Nephron (organoid): ENCODE measurements around the gene NTRK1.

Experiments used
- H3K27ac Mint-ChIP-seq, 3 experiments: 2 replicates each; pipeline ENCODE4 v1.8.0; 2020; ENCODE audit warnings: mixed read lengths in 3 of 3, mild to moderate bottlenecking in 2 of 3, moderate library complexity in 1 of 3
- H3K27me3 Mint-ChIP-seq: 2 replicates; pipeline ENCODE4 v1.8.0; 2021; ENCODE audit warnings: low read depth, mild to moderate bottlenecking, moderate library complexity, mixed read lengths
- H3K36me3 Mint-ChIP-seq: 2 replicates; pipeline ENCODE4 v1.8.0; 2020; ENCODE audit warnings: low read depth, mixed read lengths
- H3K4me1 Mint-ChIP-seq: 2 replicates; pipeline ENCODE4 v1.8.0; 2020; ENCODE audit warnings: mixed read lengths
- H3K4me3 Mint-ChIP-seq, 3 experiments: 2 replicates each; pipeline ENCODE4 v1.8.0; 2020; ENCODE audit warnings: mild to moderate bottlenecking in 3 of 3, mixed read lengths in 3 of 3, moderate library complexity in 2 of 3
- H3K9me3 Mint-ChIP-seq: 2 replicates; pipeline ENCODE4 v1.8.0; 2020; ENCODE audit warnings: mixed read lengths
- TF ChIP-seq, protein P1 (sequence below), 3 experiments: fragments of 200-600 bp; sonication (generic); IDR thresholded peaks; one replicate each; pipeline ENCODE4 v1.5.0; 2021; ENCODE audit warnings: antibody characterized with exemption in 3 of 3; ENCODE audit not compliant: unreplicated experiment in 3 of 3

The NTRK1 gene

DNA sequence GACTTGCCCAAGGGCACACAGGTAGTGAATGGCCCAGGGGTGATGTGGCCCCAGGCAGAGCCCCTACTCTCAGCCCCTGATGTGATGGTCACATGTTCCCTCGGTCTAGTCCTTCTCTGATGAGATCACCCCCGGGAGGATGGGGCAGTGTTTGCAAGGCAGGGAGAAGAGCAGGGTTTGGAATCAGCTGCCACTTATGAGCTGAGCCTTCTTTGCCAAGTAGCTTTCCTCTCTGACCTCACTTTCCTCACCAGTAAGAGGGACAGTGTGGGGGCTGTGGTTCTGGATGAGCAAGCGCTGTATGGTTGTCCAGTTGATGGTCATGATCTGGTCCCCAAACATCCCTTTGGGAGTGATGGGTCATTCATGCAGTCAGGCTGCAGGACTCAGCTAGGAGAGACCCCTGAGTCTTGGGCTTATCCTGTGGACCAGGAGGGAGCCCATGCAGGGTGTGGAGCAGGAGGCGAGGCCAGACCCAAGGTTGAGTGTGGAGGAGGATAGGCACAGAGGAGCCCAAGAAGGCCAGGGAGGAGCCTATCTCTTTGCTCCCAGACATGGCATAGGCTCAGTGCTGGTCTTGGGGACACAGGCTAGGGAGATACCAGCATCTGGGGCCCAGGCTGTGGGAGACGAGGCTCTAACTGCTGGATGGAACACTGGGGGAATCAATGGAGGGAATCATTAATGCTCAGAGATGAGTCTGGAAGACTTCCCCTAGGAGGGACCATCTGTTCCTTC, 16.9 kb downstream of the NTRK1 start:
- Mint-ChIP-seq H3K4me1 (peaks cover 35% of the 10 kb centered on the region), H3K9me3 (no peaks in the 10 kb centered on the region), H3K27ac (peak overlapping the region in 1 of 3 experiments; percentile 44), H3K27me3 (peaks cover 42% of the 10 kb centered on the region), H3K4me3 (no peak overlapping the region), H3K36me3 (no peaks in the 10 kb centered on the region)
- TF ChIP-seq, protein P1, sequence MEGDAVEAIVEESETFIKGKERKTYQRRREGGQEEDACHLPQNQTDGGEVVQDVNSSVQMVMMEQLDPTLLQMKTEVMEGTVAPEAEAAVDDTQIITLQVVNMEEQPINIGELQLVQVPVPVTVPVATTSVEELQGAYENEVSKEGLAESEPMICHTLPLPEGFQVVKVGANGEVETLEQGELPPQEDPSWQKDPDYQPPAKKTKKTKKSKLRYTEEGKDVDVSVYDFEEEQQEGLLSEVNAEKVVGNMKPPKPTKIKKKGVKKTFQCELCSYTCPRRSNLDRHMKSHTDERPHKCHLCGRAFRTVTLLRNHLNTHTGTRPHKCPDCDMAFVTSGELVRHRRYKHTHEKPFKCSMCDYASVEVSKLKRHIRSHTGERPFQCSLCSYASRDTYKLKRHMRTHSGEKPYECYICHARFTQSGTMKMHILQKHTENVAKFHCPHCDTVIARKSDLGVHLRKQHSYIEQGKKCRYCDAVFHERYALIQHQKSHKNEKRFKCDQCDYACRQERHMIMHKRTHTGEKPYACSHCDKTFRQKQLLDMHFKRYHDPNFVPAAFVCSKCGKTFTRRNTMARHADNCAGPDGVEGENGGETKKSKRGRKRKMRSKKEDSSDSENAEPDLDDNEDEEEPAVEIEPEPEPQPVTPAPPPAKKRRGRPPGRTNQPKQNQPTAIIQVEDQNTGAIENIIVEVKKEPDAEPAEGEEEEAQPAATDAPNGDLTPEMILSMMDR (IDR thresholded peaks at IDR 0.05; ENCODE audit: unreplicated experiment in 3 of 3): no peak

DNA sequence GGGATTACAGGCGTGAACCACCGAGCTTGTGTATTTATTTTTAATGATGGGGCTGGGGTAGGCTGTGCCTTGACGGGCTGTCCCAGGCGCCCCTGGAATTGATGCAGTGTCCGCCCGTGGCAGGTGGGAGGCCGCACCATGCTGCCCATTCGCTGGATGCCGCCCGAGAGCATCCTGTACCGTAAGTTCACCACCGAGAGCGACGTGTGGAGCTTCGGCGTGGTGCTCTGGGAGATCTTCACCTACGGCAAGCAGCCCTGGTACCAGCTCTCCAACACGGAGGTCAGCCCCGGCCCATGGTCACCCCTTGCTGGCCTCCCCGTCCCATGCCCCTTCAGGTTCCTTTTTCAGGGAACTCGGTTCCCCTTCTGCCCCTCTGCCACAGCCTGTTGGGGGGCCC, 19.2 kb downstream of the NTRK1 start:
- H3K36me3 Mint-ChIP-seq: no peaks in the 10 kb centered on the region
- H3K27me3 Mint-ChIP-seq: peaks cover 55% of the 10 kb centered on the region
- peaks cover 33% of the 10 kb centered on the region for H3K4me1 Mint-ChIP-seq
- H3K4me3 Mint-ChIP-seq: no peak overlapping the region
- no peaks in the 10 kb centered on the region for H3K9me3 Mint-ChIP-seq
- TF ChIP-seq, protein P1 (IDR thresholded peaks at IDR 0.05; ENCODE audit: unreplicated experiment in 3 of 3): no peak
- no peak overlapping the region for H3K27ac Mint-ChIP-seq

DNA sequence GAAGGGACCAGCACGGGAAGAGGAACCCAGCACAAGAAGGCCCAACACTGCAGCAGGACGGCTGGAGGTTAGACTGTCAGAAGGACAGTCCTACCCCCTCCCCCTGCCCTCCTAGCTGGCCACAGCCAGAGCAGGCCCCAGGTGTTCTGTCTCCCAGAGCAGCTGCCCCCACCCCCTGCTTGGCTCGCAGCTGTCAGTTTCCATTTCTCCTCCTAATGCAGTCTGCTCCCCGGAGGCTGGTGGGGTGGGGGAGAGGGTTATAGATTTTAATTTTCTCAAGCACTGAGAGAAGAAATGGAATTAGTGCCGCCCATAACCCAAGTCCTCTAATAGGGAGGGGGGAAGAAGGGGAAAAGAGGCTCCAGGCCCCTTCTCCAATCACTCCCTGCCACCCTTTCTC, 19.8 kb downstream of the NTRK1 start:
- TF ChIP-seq, protein P1 (IDR thresholded peaks at IDR 0.05; ENCODE audit: unreplicated experiment in 3 of 3): no peak
- peaks cover 35% of the 10 kb centered on the region for H3K4me1 Mint-ChIP-seq
- H3K9me3 Mint-ChIP-seq: no peaks in the 10 kb centered on the region
- H3K4me3 Mint-ChIP-seq: no peak overlapping the region
- H3K27me3 Mint-ChIP-seq: peaks cover 53% of the 10 kb centered on the region
- no peak overlapping the region for H3K27ac Mint-ChIP-seq
- no peaks in the 10 kb centered on the region for H3K36me3 Mint-ChIP-seq

DNA sequence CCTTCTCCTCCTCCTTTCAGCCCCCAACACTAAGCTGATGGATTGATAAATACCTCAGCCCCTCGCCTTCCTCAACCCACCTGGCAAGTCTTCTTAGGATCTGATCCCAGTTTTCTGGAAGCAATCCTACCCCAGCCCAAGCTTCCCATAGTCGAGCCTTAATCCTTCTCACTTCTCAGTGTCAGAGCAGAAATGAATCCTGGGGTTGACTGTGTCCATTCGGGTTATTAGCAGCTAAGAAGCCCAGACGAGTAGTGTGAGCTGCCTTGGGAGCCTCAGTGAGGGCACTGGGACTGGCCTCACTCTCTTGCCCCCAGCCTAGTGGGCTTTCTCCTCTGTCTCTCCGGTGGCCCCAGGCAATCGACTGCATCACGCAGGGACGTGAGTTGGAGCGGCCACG, 20.4 kb downstream of the NTRK1 start:
- Mint-ChIP-seq H3K27ac (peak overlapping the region in 2 of 3 experiments; percentile 3 to 46), H3K27me3 (peaks cover 53% of the 10 kb centered on the region), H3K36me3 (no peaks in the 10 kb centered on the region), H3K9me3 (no peaks in the 10 kb centered on the region), H3K4me3 (peak overlapping the region in 1 of 3 experiments; percentile 13), H3K4me1 (peaks cover 41% of the 10 kb centered on the region)
- TF ChIP-seq, protein P1 (IDR thresholded peaks at IDR 0.05; ENCODE audit: unreplicated experiment in 3 of 3): no peak

DNA sequence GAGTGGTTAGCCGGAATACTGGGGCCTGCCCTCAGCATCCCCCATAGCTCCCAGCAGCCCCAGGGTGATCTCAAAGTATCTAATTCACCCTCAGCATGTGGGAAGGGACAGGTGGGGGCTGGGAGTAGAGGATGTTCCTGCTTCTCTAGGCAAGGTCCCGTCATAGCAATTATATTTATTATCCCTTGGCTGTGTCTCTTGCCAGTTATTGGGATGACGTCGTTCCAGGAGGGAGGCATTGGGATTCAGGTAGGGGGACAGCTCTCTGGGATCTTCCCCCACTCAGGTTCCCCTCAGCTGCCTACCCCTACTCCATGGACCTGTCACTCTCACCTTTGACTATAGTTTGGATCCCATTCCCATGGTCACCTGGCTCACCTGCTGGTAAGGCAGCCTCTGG, 21.0 kb downstream of the NTRK1 start:
- H3K4me3 Mint-ChIP-seq: no peak overlapping the region
- H3K36me3 Mint-ChIP-seq: no peaks in the 10 kb centered on the region
- no peak overlapping the region for H3K27ac Mint-ChIP-seq
- no peaks in the 10 kb centered on the region for H3K9me3 Mint-ChIP-seq
- peaks cover 42% of the 10 kb centered on the region for H3K4me1 Mint-ChIP-seq
- TF ChIP-seq, protein P1 (IDR thresholded peaks at IDR 0.05; ENCODE audit: unreplicated experiment in 3 of 3): no peak
- H3K27me3 Mint-ChIP-seq: peaks cover 49% of the 10 kb centered on the region

DNA sequence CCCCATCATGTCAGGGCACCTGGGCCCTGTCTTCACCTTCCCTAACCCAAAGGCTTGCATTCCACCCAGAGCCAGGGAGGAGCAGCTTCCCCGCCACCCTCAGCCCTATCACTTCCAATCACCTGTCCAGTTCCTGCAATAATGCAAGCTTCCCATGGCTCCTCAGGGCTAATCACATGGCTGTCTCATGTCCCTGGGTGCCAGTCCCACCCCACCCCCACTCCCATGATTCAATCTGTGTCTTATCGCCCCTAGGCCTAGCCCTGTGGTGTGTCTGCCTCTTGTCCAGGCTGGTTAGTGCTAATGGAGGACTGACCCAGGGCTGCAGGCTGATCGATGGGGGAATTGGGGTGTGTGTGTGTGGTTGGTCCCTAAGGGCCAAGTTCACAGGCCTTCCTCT, 21.9 kb downstream of the NTRK1 start:
- Mint-ChIP-seq H3K27ac (peak overlapping the region in 2 of 3 experiments; percentile 17 to 19), H3K27me3 (peaks cover 44% of the 10 kb centered on the region), H3K4me3 (no peak overlapping the region), H3K9me3 (no peaks in the 10 kb centered on the region), H3K4me1 (peaks cover 49% of the 10 kb centered on the region), H3K36me3 (no peaks in the 10 kb centered on the region)
- TF ChIP-seq, protein P1 (IDR thresholded peaks at IDR 0.05; ENCODE audit: unreplicated experiment in 3 of 3): no peak
